Measurements from ENCODE around the gene SORCS2.

SORCS2 gene

GRCh38 chr4:7648544-7649395 lies 456.4 kb downstream of the SORCS2 start:
- no peak for DNase-seq
- no peak for TF ChIP-seq POLR2A (IDR thresholded peaks at IDR 0.05; ENCODE audit: low read length)
- TF ChIP-seq GATA1 (IDR thresholded peaks at IDR 0.05; ENCODE audit: low read depth, low read length): no peak

- no peak for DNase-seq
- TF ChIP-seq GATA1 (IDR thresholded peaks at IDR 0.05; ENCODE audit: low read depth, low read length): no peak
- TF ChIP-seq POLR2A (IDR thresholded peaks at IDR 0.05; ENCODE audit: low read length): no peak
These were observed 457.0 kb downstream of the SORCS2 start for GRCh38 chr4:7649411-7649740.

- no peak for DNase-seq
- TF ChIP-seq POLR2A (IDR thresholded peaks at IDR 0.05; ENCODE audit: low read length) (no peak), GATA1 (IDR thresholded peaks at IDR 0.05; ENCODE audit: low read depth, low read length) (no peak)
These were observed 457.6 kb downstream of the SORCS2 start for GRCh38 chr4:7649741-7650531.

GRCh38 chr4:7650606-7651385 lies 458.5 kb downstream of the SORCS2 start:
- no peak for DNase-seq
- TF ChIP-seq POLR2A (IDR thresholded peaks at IDR 0.05; ENCODE audit: low read length) (no peak), GATA1 (IDR thresholded peaks at IDR 0.05; ENCODE audit: low read depth, low read length) (no peak)

- no peak for TF ChIP-seq GATA1 (IDR thresholded peaks at IDR 0.05; ENCODE audit: low read depth, low read length)
- no peak for TF ChIP-seq POLR2A (IDR thresholded peaks at IDR 0.05; ENCODE audit: low read length)
- DNase-seq: no peak
These were observed 459.2 kb downstream of the SORCS2 start for GRCh38 chr4:7651461-7651921.

- DNase-seq: no peak
- no peak for TF ChIP-seq GATA1 (IDR thresholded peaks at IDR 0.05; ENCODE audit: low read depth, low read length)
- TF ChIP-seq POLR2A (IDR thresholded peaks at IDR 0.05; ENCODE audit: low read length): no peak
These were observed 459.7 kb downstream of the SORCS2 start for GRCh38 chr4:7652006-7652405.

GRCh38 chr4:7652451-7652881 lies 460.1 kb downstream of the SORCS2 start:
- no peak for TF ChIP-seq GATA1 (IDR thresholded peaks at IDR 0.05; ENCODE audit: low read depth, low read length)
- TF ChIP-seq POLR2A (IDR thresholded peaks at IDR 0.05; ENCODE audit: low read length): no peak

GRCh38 chr4:7652906-7653305 lies 460.6 kb downstream of the SORCS2 start:
- TF ChIP-seq GATA1 (IDR thresholded peaks at IDR 0.05; ENCODE audit: low read depth, low read length): no peak
- no peak for TF ChIP-seq POLR2A (IDR thresholded peaks at IDR 0.05; ENCODE audit: low read length)
- no peak for DNase-seq

More at GRCh38 chr4:7652451-7652881, 460.1 kb downstream of the SORCS2 start:
- DNase-seq: no peak

GRCh38 chr4:7653510-7654369 lies 461.4 kb downstream of the SORCS2 start:
- DNase-seq: no peak
- TF ChIP-seq POLR2A (IDR thresholded peaks at IDR 0.05; ENCODE audit: low read length) (no peak), GATA1 (IDR thresholded peaks at IDR 0.05; ENCODE audit: low read depth, low read length) (no peak)

GRCh38 chr4:7654550-7655445 lies 462.5 kb downstream of the SORCS2 start:
- TF ChIP-seq POLR2A (IDR thresholded peaks at IDR 0.05; ENCODE audit: low read length) (no peak), GATA1 (IDR thresholded peaks at IDR 0.05; ENCODE audit: low read depth, low read length) (no peak)
- no peak for DNase-seq

GRCh38 chr4:7655511-7656243 lies 463.3 kb downstream of the SORCS2 start:
- TF ChIP-seq GATA1 (IDR thresholded peaks at IDR 0.05; ENCODE audit: low read depth, low read length): no peak
- no peak for TF ChIP-seq POLR2A (IDR thresholded peaks at IDR 0.05; ENCODE audit: low read length)
- no peak for DNase-seq
